Neural progenitor cell (in vitro differentiated cells): Measurements from ENCODE around the gene PPM1B.

Experiments
- EZH2 ChIP-seq: fragments of 200-600 bp; sonication (generic); IDR thresholded peaks from 2 replicates; pipeline ENCODE4 v1.6.1; 2017; ENCODE audit warnings: antibody characterized with exemption, mild to moderate bottlenecking, moderate library complexity
- EZH2phosphoT487 ChIP-seq: fragments of 200-600 bp; sonication (generic); IDR thresholded peaks from 2 replicates; pipeline ENCODE4 v1.6.1; 2017; ENCODE audit warnings: antibody characterized with exemption
- TF ChIP-seq, protein P1 (sequence below): fragments of 200-600 bp; sonication (generic); IDR thresholded peaks from 2 replicates; pipeline ENCODE4 v1.5.1; 2017; ENCODE audit warnings: antibody characterized with exemption, mild to moderate bottlenecking

DNA sequence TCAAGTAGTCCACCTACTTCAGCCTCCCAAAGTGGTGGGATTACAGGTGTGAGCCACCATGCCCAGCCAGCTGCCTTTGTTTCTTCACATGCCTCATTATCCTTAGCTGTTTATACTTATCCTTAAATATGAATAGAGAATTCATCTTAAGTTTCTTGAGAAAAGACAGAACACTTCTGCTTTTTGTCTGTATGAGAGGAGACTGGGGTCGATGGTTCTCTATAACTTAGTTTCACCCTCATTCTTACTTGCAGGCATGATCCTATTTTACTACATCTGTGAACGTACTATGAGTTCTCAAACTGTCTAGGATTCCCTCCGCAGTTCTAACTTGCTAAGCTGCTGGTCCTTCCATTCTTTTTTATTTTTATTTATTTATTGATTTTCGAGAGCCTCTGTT, 20.4 kb downstream of the PPM1B start:
- TF ChIP-seq, protein P1, sequence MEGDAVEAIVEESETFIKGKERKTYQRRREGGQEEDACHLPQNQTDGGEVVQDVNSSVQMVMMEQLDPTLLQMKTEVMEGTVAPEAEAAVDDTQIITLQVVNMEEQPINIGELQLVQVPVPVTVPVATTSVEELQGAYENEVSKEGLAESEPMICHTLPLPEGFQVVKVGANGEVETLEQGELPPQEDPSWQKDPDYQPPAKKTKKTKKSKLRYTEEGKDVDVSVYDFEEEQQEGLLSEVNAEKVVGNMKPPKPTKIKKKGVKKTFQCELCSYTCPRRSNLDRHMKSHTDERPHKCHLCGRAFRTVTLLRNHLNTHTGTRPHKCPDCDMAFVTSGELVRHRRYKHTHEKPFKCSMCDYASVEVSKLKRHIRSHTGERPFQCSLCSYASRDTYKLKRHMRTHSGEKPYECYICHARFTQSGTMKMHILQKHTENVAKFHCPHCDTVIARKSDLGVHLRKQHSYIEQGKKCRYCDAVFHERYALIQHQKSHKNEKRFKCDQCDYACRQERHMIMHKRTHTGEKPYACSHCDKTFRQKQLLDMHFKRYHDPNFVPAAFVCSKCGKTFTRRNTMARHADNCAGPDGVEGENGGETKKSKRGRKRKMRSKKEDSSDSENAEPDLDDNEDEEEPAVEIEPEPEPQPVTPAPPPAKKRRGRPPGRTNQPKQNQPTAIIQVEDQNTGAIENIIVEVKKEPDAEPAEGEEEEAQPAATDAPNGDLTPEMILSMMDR, result no peak
- TF ChIP-seq EZH2 (no peak), EZH2phosphoT487 (no peak)
